HepG2 (cell line): ENCODE measurements around the gene SLC17A9. TPM values are rescaled to one million over a fixed set of nuclear protein-coding genes. Genes with fewer than 3 reads are reported as not detected.

ENCODE experiments used
- BRF2 ChIP-seq: sonication (generic); formaldehyde crosslinking; IDR thresholded peaks from 2 replicates; pipeline ENCODE4 v1.8.1; 2022; ENCODE audit warnings: mild to moderate bottlenecking, missing genetic modification reagents
- CCDC6 ChIP-seq: sonication (generic); formaldehyde crosslinking; IDR thresholded peaks from 2 replicates; pipeline ENCODE4 v1.8.1; 2022; ENCODE audit warnings: mild to moderate bottlenecking, missing genetic modification reagents, moderate library complexity
- ESRRA ChIP-seq: sonication (generic); formaldehyde crosslinking; IDR thresholded peaks from 2 replicates; pipeline ENCODE4 v1.5.1; 2020; ENCODE audit warnings: mild to moderate bottlenecking, low read depth, missing genetic modification reagents
- FOXC1 ChIP-seq: sonication (generic); formaldehyde crosslinking; IDR thresholded peaks from 2 replicates; pipeline ENCODE4 v1.8.0; 2022; ENCODE audit warnings: mild to moderate bottlenecking, missing genetic modification reagents, borderline replicate concordance
- GABPB1 ChIP-seq: IDR thresholded peaks from 2 replicates; pipeline ENCODE4 v1.6.1; 2016; ENCODE audit warnings: mild to moderate bottlenecking, missing genetic modification reagents, moderate library complexity, missing compliant biosample characterization
- MAFK ChIP-seq, 2 experiments: IDR thresholded peaks in 1 of 2; conservative IDR thresholded peaks in 1 of 2; 2 replicates each; pipeline ENCODE4 v1.6.1; 2011; ENCODE audit warnings: improper control_type of control experiment in 2 of 2, low read length in 2 of 2
- MTF2 ChIP-seq: sonication (generic); formaldehyde crosslinking; IDR thresholded peaks from 2 replicates; pipeline ENCODE4 v1.5.0; 2020; ENCODE audit warnings: missing genetic modification reagents, borderline replicate concordance
- PAF1 ChIP-seq: IDR thresholded peaks from 2 replicates; pipeline ENCODE4 v1.6.1; 2016; ENCODE audit warnings: missing genetic modification reagents, missing compliant biosample characterization
- POLR2AphosphoS2 ChIP-seq: IDR thresholded peaks from 2 replicates; pipeline ENCODE4 v1.6.1; 2011; ENCODE audit warnings: low read depth, low read length, improper control_type of control experiment
- SALL2 ChIP-seq: sonication (generic); formaldehyde crosslinking; IDR thresholded peaks from 2 replicates; pipeline ENCODE4 v1.8.1; 2023; ENCODE audit warnings: mild to moderate bottlenecking, missing genetic modification reagents, inconsistent platforms
- SRF ChIP-seq: IDR thresholded peaks from 2 replicates; pipeline ENCODE4 v1.6.1; 2011; ENCODE audit warnings: mild to moderate bottlenecking, low read depth, low read length, moderate library complexity
- SRSF1 ChIP-seq: fragments of 200-400 bp; formaldehyde crosslinking; optimal IDR thresholded peaks from 2 replicates; pipeline ENCODE3; 2017; ENCODE audit warnings: mild to moderate bottlenecking, low read depth, low read length, moderate library complexity
- ZBTB3 ChIP-seq: sonication (generic); formaldehyde crosslinking; IDR thresholded peaks from 2 replicates; pipeline ENCODE4 v1.4.0; 2020; ENCODE audit warnings: low read depth, mild to moderate bottlenecking, moderate library complexity, missing genetic modification reagents, borderline replicate concordance
- ZNF274 ChIP-seq: sonication (generic); formaldehyde crosslinking; IDR thresholded peaks from 2 replicates; pipeline ENCODE4 v1.5.1; 2020; ENCODE audit warnings: mild to moderate bottlenecking, missing genetic modification reagents
- ZSCAN9 ChIP-seq: IDR thresholded peaks from 2 replicates; pipeline ENCODE4 v1.6.1; 2016; ENCODE audit warnings: borderline replicate concordance
- ZXDC ChIP-seq: sonication (generic); formaldehyde crosslinking; IDR thresholded peaks from 2 replicates; pipeline ENCODE4 v1.5.0; 2020; ENCODE audit warnings: mild to moderate bottlenecking, missing genetic modification reagents
- polyA plus RNA-seq, 8 experiments: library from polyadenylated mRNA; depleted of rRNA in 3 of 8; stranded (reverse) in 7 of 8; unstranded in 1 of 8; fragments of >200 nt; fragmentation: Illumina TruSeq in 4 of 8; extraction: Trizol in 4 of 8; gene quantifications; 2 replicates each; pipeline versions ENCODE4 v1.2.1 to v1.2.3, GENCODE V29; 2011 to 2016; ENCODE audit warnings: low read depth in 4 of 8, missing spikeins in 1 of 8, mixed read lengths in 1 of 8; ENCODE audit not compliant: insufficient read depth in 1 of 8
- total RNA-seq, 5 experiments: library from RNA; depleted of rRNA; stranded (reverse); fragments of >200 nt; fragmentation: Illumina TruSeq; extraction: Trizol; gene quantifications; 2 replicates each; pipeline ENCODE4 v1.2.3, GENCODE V29; 2016; ENCODE audit warnings: low read depth in 1 of 5
- TF ChIP-seq, protein P1 (sequence below): sonication (generic); formaldehyde crosslinking; IDR thresholded peaks from 2 replicates; pipeline ENCODE4 v1.5.1; 2020; ENCODE audit warnings: missing genetic modification reagents, mild to moderate bottlenecking, borderline replicate concordance
- TF ChIP-seq, protein P2 (sequence below): fragments of 450-650 bp; IDR thresholded peaks from 2 replicates; pipeline ENCODE4 v1.6.1; 2017; ENCODE audit warnings: mild to moderate bottlenecking
- TF ChIP-seq, protein P3 (sequence below): sonication (generic); formaldehyde crosslinking; IDR thresholded peaks from 2 replicates; pipeline ENCODE4 v1.4.0; 2020; ENCODE audit warnings: missing genetic modification reagents

SLC17A9 gene
- total and polyA plus RNA-seq, 2 of the 13 experiments (the other 11 are each of a cell fraction or from before 2014, with no cell fraction given) = 110 to 191 TPM

GRCh38 chr20:62916703-62917476 lies 35.6 kb upstream of the SLC17A9 start (continued):
- TF ChIP-seq FOXC1 (CRISPR knock-in tag) (peak; percentile 93), ZSCAN9 (CRISPR knock-in tag) (peak; percentile 85), ZBTB3 (CRISPR knock-in tag) (peak; percentile 87), BRF2 (peak; percentile 80; the same call in 1 of the 2 replicates), SRF (no peak), GABPB1 (CRISPR knock-in tag) (peak; percentile 68), ESRRA (CRISPR knock-in tag) (peak; percentile 99), SALL2 (0 out of 2 replicates have a peak, but pooled peaks have one; percentile 83), POLR2AphosphoS2 (no peak), PAF1 (CRISPR knock-in tag) (peak; percentile 73; the same call in 1 of the 2 replicates), ZXDC (no peak; the same call in 1 of the 2 replicates), SRSF1 (no peak), MTF2 (CRISPR knock-in tag) (peak; percentile 97), CCDC6 (CRISPR knock-in tag) (peak; percentile 92), MAFK (conservative IDR thresholded peaks at IDR 0.05 in 1 of 2, IDR thresholded peaks at IDR 0.05 in 1 of 2; ENCODE audit: low read length in 2 of 2) (peak; percentile 19 to 29; a peak in 3 of 4 replicates), ZNF274 (peak; percentile 82; the same call in 1 of the 2 replicates)
- TF ChIP-seq, protein P1, sequence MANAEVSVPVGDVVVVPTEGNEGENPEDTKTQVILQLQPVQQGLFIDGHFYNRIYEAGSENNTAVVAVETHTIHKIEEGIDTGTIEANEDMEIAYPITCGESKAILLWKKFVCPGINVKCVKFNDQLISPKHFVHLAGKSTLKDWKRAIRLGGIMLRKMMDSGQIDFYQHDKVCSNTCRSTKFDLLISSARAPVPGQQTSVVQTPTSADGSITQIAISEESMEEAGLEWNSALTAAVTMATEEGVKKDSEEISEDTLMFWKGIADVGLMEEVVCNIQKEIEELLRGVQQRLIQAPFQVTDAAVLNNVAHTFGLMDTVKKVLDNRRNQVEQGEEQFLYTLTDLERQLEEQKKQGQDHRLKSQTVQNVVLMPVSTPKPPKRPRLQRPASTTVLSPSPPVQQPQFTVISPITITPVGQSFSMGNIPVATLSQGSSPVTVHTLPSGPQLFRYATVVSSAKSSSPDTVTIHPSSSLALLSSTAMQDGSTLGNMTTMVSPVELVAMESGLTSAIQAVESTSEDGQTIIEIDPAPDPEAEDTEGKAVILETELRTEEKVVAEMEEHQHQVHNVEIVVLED (CRISPR knock-in tag) = peak; percentile 75
- TF ChIP-seq, protein P2, sequence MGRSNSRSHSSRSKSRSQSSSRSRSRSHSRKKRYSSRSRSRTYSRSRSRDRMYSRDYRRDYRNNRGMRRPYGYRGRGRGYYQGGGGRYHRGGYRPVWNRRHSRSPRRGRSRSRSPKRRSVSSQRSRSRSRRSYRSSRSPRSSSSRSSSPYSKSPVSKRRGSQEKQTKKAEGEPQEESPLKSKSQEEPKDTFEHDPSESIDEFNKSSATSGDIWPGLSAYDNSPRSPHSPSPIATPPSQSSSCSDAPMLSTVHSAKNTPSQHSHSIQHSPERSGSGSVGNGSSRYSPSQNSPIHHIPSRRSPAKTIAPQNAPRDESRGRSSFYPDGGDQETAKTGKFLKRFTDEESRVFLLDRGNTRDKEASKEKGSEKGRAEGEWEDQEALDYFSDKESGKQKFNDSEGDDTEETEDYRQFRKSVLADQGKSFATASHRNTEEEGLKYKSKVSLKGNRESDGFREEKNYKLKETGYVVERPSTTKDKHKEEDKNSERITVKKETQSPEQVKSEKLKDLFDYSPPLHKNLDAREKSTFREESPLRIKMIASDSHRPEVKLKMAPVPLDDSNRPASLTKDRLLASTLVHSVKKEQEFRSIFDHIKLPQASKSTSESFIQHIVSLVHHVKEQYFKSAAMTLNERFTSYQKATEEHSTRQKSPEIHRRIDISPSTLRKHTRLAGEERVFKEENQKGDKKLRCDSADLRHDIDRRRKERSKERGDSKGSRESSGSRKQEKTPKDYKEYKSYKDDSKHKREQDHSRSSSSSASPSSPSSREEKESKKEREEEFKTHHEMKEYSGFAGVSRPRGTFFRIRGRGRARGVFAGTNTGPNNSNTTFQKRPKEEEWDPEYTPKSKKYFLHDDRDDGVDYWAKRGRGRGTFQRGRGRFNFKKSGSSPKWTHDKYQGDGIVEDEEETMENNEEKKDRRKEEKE = no peak
- TF ChIP-seq, protein P3, sequence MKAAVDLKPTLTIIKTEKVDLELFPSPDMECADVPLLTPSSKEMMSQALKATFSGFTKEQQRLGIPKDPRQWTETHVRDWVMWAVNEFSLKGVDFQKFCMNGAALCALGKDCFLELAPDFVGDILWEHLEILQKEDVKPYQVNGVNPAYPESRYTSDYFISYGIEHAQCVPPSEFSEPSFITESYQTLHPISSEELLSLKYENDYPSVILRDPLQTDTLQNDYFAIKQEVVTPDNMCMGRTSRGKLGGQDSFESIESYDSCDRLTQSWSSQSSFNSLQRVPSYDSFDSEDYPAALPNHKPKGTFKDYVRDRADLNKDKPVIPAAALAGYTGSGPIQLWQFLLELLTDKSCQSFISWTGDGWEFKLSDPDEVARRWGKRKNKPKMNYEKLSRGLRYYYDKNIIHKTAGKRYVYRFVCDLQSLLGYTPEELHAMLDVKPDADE (CRISPR knock-in tag) = no peak
